ENCODE results near the gene CAPN3. TPM values are rescaled to one million over a fixed set of nuclear protein-coding genes. Genes with fewer than 3 reads are reported as not detected.

Gene CAPN3
- total and polyA plus RNA-seq, 2 experiments from 2014 or later = 15.6 to 18.4 TPM

- TF ChIP-seq EZH2phosphoT487 (IDR thresholded peaks at IDR 0.05; ENCODE audit: low read depth, severe bottlenecking, unreplicated experiment) (no peak), EZH2 (IDR thresholded peaks at IDR 0.05; ENCODE audit: borderline replicate concordance) (no peak), CTCF (IDR thresholded peaks at IDR 0.05; ENCODE audit: poor library complexity) (no peak)
- Histone ChIP-seq H3K4me3 (no peak overlapping the region), H3K27ac (no peak overlapping the region), H3K4me2 (no peak overlapping the region), H3K9me3 (ENCODE audit: low read depth) (no peaks in the 10 kb centered on the region), H3K36me3 (replicated peaks; ENCODE audit: insufficient read depth, low read depth) (no peaks in the 10 kb centered on the region), H2AFZ (no peak overlapping the region), H3K27me3 (no peaks in the 10 kb centered on the region), H3K79me2 (no peaks in the 10 kb centered on the region), H3K9me2 (replicated peaks; ENCODE audit: insufficient read depth) (no peaks in the 10 kb centered on the region), H3K4me1 (ENCODE audit: insufficient read depth) (no peaks in the 10 kb centered on the region), H4K20me1 (ENCODE audit: insufficient read depth, poor library complexity, severe bottlenecking) (no peaks in the 10 kb centered on the region)
- no peak for DNase-seq (ENCODE audit: low spot score)
- 67% methylated on average over 3 of the region's 3 CpGs for WGBS (ENCODE audit: low lambda C conversion rate, missing lambda C conversion rate)
These were observed 4.2 kb downstream of the CAPN3 start for GRCh38 chr15:42363487-42363886.

- Histone ChIP-seq H3K9me3 (ENCODE audit: low read depth) (no peaks in the 10 kb centered on the region), H3K4me2 (no peak overlapping the region), H3K4me3 (no peak overlapping the region), H3K27me3 (no peaks in the 10 kb centered on the region), H3K27ac (no peak overlapping the region), H3K9me2 (replicated peaks; ENCODE audit: insufficient read depth) (no peaks in the 10 kb centered on the region), H3K36me3 (replicated peaks; ENCODE audit: insufficient read depth, low read depth) (no peaks in the 10 kb centered on the region), H4K20me1 (ENCODE audit: insufficient read depth, poor library complexity, severe bottlenecking) (no peaks in the 10 kb centered on the region), H3K79me2 (no peaks in the 10 kb centered on the region), H2AFZ (no peak overlapping the region), H3K4me1 (ENCODE audit: insufficient read depth) (no peaks in the 10 kb centered on the region)
- DNase-seq (ENCODE audit: low spot score) = no peak
- TF ChIP-seq CTCF (IDR thresholded peaks at IDR 0.05; ENCODE audit: poor library complexity) (no peak), EZH2phosphoT487 (IDR thresholded peaks at IDR 0.05; ENCODE audit: low read depth, severe bottlenecking, unreplicated experiment) (no peak), EZH2 (IDR thresholded peaks at IDR 0.05; ENCODE audit: borderline replicate concordance) (no peak)
These were observed 4.6 kb downstream of the CAPN3 start for GRCh38 chr15:42363942-42364341.

- Histone ChIP-seq H3K27me3 (no peaks in the 10 kb centered on the region), H3K27ac (no peak overlapping the region), H3K9me2 (replicated peaks; ENCODE audit: insufficient read depth) (no peaks in the 10 kb centered on the region), H3K79me2 (no peaks in the 10 kb centered on the region), H3K36me3 (replicated peaks; ENCODE audit: insufficient read depth, low read depth) (no peaks in the 10 kb centered on the region), H3K9me3 (ENCODE audit: low read depth) (no peaks in the 10 kb centered on the region), H3K4me3 (no peak overlapping the region), H3K4me2 (no peak overlapping the region), H4K20me1 (ENCODE audit: insufficient read depth, poor library complexity, severe bottlenecking) (no peaks in the 10 kb centered on the region), H3K4me1 (ENCODE audit: insufficient read depth) (no peaks in the 10 kb centered on the region), H2AFZ (no peak overlapping the region)
- no peak for DNase-seq (ENCODE audit: low spot score)
- 68% methylated on average over 1 of the region's 1 CpG for WGBS (ENCODE audit: low lambda C conversion rate, missing lambda C conversion rate)
- TF ChIP-seq CTCF (IDR thresholded peaks at IDR 0.05; ENCODE audit: poor library complexity) = no peak
- TF ChIP-seq EZH2 (IDR thresholded peaks at IDR 0.05; ENCODE audit: borderline replicate concordance) = no peak
- TF ChIP-seq EZH2phosphoT487 (IDR thresholded peaks at IDR 0.05; ENCODE audit: low read depth, severe bottlenecking, unreplicated experiment) = no peak
These were observed 5.2 kb downstream of the CAPN3 start for GRCh38 chr15:42364529-42364928.
